Measurements from ENCODE around the gene ATG16L2. TPM values are rescaled to one million over a fixed set of nuclear protein-coding genes. Genes with fewer than 3 reads are reported as not detected.

Gene ATG16L2
- total and polyA plus RNA-seq, 9 of the 15 experiments (the other 6 are each of a cell fraction or from before 2014, with no cell fraction given), result 0.18 to 11.2 (median 6.2) TPM

DNA sequence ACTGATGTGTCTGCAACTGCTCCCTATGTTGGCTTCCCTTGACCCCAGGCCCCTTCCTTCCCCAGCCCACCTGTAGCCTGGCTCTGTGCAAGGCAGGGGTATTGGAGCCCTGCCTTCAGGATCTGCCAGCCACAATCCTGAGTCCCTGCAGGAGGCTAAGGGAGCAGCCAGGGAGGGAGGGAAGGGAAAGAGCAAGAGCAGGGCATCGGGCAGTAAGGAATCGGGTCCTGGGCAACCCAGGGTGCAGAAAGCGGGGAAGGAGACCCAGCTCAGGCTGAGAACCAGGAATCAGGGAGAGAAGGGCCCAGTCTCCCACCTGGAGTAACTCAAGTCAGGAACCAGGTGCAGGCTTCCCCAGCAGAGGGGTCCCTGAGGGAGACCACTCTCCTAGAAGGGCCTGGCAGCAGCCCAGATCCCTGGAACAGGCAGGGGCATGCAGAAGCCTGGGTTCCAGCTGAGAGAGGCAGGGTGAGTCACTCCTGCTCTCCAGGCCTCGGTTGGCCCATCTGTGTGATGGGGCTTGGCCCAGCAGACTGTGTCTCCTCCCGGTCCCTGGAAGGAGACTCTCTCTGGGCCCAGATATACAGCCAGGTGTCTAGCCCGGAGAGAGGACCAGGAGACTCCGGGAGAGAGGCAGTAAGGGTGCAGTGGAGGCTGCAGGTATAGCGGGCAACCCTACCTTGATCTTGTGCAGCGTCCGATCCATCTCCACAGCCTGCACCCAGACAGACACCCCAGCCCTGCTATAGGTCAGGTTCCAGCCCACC is 33.7 kb upstream of the ATG16L2 start (continued):
- TF ChIP-seq, protein P1, sequence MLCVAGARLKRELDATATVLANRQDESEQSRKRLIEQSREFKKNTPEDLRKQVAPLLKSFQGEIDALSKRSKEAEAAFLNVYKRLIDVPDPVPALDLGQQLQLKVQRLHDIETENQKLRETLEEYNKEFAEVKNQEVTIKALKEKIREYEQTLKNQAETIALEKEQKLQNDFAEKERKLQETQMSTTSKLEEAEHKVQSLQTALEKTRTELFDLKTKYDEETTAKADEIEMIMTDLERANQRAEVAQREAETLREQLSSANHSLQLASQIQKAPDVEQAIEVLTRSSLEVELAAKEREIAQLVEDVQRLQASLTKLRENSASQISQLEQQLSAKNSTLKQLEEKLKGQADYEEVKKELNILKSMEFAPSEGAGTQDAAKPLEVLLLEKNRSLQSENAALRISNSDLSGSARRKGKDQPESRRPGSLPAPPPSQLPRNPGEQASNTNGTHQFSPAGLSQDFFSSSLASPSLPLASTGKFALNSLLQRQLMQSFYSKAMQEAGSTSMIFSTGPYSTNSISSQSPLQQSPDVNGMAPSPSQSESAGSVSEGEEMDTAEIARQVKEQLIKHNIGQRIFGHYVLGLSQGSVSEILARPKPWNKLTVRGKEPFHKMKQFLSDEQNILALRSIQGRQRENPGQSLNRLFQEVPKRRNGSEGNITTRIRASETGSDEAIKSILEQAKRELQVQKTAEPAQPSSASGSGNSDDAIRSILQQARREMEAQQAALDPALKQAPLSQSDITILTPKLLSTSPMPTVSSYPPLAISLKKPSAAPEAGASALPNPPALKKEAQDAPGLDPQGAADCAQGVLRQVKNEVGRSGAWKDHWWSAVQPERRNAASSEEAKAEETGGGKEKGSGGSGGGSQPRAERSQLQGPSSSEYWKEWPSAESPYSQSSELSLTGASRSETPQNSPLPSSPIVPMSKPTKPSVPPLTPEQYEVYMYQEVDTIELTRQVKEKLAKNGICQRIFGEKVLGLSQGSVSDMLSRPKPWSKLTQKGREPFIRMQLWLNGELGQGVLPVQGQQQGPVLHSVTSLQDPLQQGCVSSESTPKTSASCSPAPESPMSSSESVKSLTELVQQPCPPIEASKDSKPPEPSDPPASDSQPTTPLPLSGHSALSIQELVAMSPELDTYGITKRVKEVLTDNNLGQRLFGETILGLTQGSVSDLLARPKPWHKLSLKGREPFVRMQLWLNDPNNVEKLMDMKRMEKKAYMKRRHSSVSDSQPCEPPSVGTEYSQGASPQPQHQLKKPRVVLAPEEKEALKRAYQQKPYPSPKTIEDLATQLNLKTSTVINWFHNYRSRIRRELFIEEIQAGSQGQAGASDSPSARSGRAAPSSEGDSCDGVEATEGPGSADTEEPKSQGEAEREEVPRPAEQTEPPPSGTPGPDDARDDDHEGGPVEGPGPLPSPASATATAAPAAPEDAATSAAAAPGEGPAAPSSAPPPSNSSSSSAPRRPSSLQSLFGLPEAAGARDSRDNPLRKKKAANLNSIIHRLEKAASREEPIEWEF (CRISPR knock-in tag; IDR thresholded peaks at IDR 0.05), result no peak
- TF ChIP-seq NR2C2 (CRISPR knock-in tag; IDR thresholded peaks at IDR 0.05), result no peak
- TF ChIP-seq NR2C2 (tag; IDR thresholded peaks at IDR 0.05), result no peak

GRCh38 chr11:72781063-72781312 is 33.2 kb upstream of the ATG16L2 start:
- peaks cover 68 to 70% of the 10 kb centered on the region in 2 experiments for H3K4me1 ChIP-seq (replicated peaks in 1 of 2; ENCODE audit: control insufficient read depth in 2 of 2, insufficient read depth in 2 of 2, low read length in 2 of 2)
- POLR2A ChIA-PET, result no interaction called here

More at GRCh38 chr11:72781063-72781312, 33.2 kb upstream of the ATG16L2 start:
- Histone ChIP-seq H3K27ac (ENCODE audit: extremely low read depth, low read depth, low read length) (no peak overlapping the region), H3K9me3 (replicated peaks; ENCODE audit: control insufficient read depth, insufficient read depth, low read depth, low read length) (no peaks in the 10 kb centered on the region), H3K9ac (ENCODE audit: insufficient read depth in 1 of 2, low read depth in 2 of 2, low read length in 2 of 2) (peak overlapping the region; percentile 31 to 87; a peak in 3 of 4 replicates), H4K20me1 (replicated peaks; ENCODE audit: control insufficient read depth, insufficient read depth, low read length) (no peaks in the 10 kb centered on the region), H3K9me1 (ENCODE audit: control insufficient read depth, insufficient read depth, low read length) (peaks cover 2% of the 10 kb centered on the region), H3K4me2 (ENCODE audit: insufficient read depth, low read length) (peak overlapping the region; percentile 56), H3K79me2 (ENCODE audit: control insufficient read depth, insufficient read depth, low read length) (peaks cover 8% of the 10 kb centered on the region; the same call in 2 of the 3 replicates), H3K36me3 (ENCODE audit: control insufficient read depth, insufficient read depth, low read length) (0 out of 3 replicates have a peak, but pooled peaks cover 6% of the 10 kb centered on the region), H3K4me3 (peak overlapping the region; percentile 43), H2AFZ (ENCODE audit: low read depth, low read length) (0 out of 2 replicates have a peak overlapping the region, but pooled peaks have one; percentile 21), H3K27me3 (ENCODE audit: control insufficient read depth in 2 of 2, insufficient read depth in 2 of 2, low read length in 2 of 2) (no peaks in the 10 kb centered on the region)
- no peak for DNase-seq (ENCODE audit: extremely low read depth in 1 of 4, low spot score in 3 of 4)
- FAIRE-seq, result no peak
- WGBS (ENCODE audit: insufficient coverage, low coverage, missing lambda C conversion rate), result 64% methylated on average over 7 of the region's 17 CpGs
- intact Hi-C loops (cut with micrococcal nuclease), result no loop called here
- BruUV-seq (replicated peaks), result no TSS peak
- CTCF ChIA-PET (ENCODE audit: low intra/inter-chr PET ratio), result no interaction called here
- no peak for TF ChIP-seq TCF7 (IDR thresholded peaks at IDR 0.05; ENCODE audit: borderline replicate concordance)
- TF ChIP-seq SP1 (CRISPR knock-in tag; IDR thresholded peaks at IDR 0.05), result no peak
- TF ChIP-seq POLR2A (conservative IDR thresholded peaks at IDR 0.05), result no peak
- no peak for TF ChIP-seq ZNF830 (CRISPR knock-in tag; IDR thresholded peaks at IDR 0.05)
- TF ChIP-seq ZFX (CRISPR knock-in tag; IDR thresholded peaks at IDR 0.05), result peak; percentile 48
- no peak for TF ChIP-seq CBFA2T3 (IDR thresholded peaks at IDR 0.05)
- 0 out of 2 replicates have a peak, but pooled peaks have one; percentile 29 for TF ChIP-seq RBFOX2 (IDR thresholded peaks at IDR 0.05; ENCODE audit: low read depth, low read length)
- TF ChIP-seq, protein P2, sequence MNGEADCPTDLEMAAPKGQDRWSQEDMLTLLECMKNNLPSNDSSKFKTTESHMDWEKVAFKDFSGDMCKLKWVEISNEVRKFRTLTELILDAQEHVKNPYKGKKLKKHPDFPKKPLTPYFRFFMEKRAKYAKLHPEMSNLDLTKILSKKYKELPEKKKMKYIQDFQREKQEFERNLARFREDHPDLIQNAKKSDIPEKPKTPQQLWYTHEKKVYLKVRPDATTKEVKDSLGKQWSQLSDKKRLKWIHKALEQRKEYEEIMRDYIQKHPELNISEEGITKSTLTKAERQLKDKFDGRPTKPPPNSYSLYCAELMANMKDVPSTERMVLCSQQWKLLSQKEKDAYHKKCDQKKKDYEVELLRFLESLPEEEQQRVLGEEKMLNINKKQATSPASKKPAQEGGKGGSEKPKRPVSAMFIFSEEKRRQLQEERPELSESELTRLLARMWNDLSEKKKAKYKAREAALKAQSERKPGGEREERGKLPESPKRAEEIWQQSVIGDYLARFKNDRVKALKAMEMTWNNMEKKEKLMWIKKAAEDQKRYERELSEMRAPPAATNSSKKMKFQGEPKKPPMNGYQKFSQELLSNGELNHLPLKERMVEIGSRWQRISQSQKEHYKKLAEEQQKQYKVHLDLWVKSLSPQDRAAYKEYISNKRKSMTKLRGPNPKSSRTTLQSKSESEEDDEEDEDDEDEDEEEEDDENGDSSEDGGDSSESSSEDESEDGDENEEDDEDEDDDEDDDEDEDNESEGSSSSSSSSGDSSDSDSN (IDR thresholded peaks at IDR 0.05; ENCODE audit: borderline replicate concordance in 1 of 2, low read depth in 2 of 2, low read length in 2 of 2), result no peak
- no peak for TF ChIP-seq GMEB1 (CRISPR knock-in tag; IDR thresholded peaks at IDR 0.05)
- no peak for ATAC-seq
- in situ Hi-C loops (cut with MboI), result no loop called here

Data from K562 (cell line).